Cardiac muscle cell (in vitro differentiated cells and primary cell): ENCODE results near the gene TBC1D3I. TPM values are rescaled to one million over a fixed set of nuclear protein-coding genes. Genes with fewer than 3 reads are reported as not detected.
"Not testable (repeated sequence)": the region's sequence is repeated elsewhere in the genome, so short reads cannot be mapped to it uniquely, and the experiment has no call there.

Experiments
- DNase-seq, 2 donors: peaks; one replicate each; pipeline versions ENCODE4 v3.0.0 to v3.0.0-alpha.2; 2010 to 2017; ENCODE audit warnings: low read depth in 1 of 2, low spot score in 1 of 2
- H3K27ac ChIP-seq: fragments of 200-600 bp; sonication (generic); 2 replicates; pipeline ENCODE4 v1.5.1; 2016
- H3K27me3 ChIP-seq: fragments of 200-600 bp; sonication (generic); 2 replicates; pipeline ENCODE4 v1.6.0; 2016; ENCODE audit warnings: control low read depth
- H3K36me3 ChIP-seq: fragments of 200-600 bp; sonication (generic); 2 replicates; pipeline ENCODE4 v1.5.1; 2016; ENCODE audit warnings: control low read depth
- H3K4me1 ChIP-seq: fragments of 200-600 bp; sonication (generic); 2 replicates; pipeline ENCODE4 v1.8.1; 2017; ENCODE audit warnings: low read depth, mild to moderate bottlenecking, mixed run types
- H3K4me3 ChIP-seq: fragments of 200-600 bp; sonication (generic); 2 replicates; pipeline ENCODE4 v1.5.1; 2016; ENCODE audit warnings: mild to moderate bottlenecking
- H3K9me3 ChIP-seq: fragments of 200-600 bp; sonication (generic); 2 replicates; pipeline ENCODE4 v1.5.1; 2017; ENCODE audit warnings: low read depth, mild to moderate bottlenecking, control low read depth
- polyA plus RNA-seq: library from polyadenylated mRNA; unstranded; fragments of >200 nt; fragmentation: Nextera tagmentation; extraction: Ambion mirVana; gene quantifications from 2 replicates; pipeline ENCODE4 v1.2.1, GENCODE V29; 2016
- total RNA-seq: library from RNA; depleted of rRNA; stranded (reverse); fragments of >200 nt; gene quantifications from 2 replicates; pipeline ENCODE4 v1.2.3, GENCODE V29; 2016
- TF ChIP-seq, protein P1 (sequence below): IDR thresholded peaks from 2 replicates; pipeline ENCODE4 v1.5.1; 2012; ENCODE audit warnings: low read depth, mild to moderate bottlenecking, low read length

The TBC1D3I gene
- total and polyA plus RNA-seq, 2 experiments from 2014 or later: not detected

- TF ChIP-seq, protein P1, sequence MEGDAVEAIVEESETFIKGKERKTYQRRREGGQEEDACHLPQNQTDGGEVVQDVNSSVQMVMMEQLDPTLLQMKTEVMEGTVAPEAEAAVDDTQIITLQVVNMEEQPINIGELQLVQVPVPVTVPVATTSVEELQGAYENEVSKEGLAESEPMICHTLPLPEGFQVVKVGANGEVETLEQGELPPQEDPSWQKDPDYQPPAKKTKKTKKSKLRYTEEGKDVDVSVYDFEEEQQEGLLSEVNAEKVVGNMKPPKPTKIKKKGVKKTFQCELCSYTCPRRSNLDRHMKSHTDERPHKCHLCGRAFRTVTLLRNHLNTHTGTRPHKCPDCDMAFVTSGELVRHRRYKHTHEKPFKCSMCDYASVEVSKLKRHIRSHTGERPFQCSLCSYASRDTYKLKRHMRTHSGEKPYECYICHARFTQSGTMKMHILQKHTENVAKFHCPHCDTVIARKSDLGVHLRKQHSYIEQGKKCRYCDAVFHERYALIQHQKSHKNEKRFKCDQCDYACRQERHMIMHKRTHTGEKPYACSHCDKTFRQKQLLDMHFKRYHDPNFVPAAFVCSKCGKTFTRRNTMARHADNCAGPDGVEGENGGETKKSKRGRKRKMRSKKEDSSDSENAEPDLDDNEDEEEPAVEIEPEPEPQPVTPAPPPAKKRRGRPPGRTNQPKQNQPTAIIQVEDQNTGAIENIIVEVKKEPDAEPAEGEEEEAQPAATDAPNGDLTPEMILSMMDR: no peak
- DNase-seq: no peak
- H3K27me3 ChIP-seq: no peaks in the 10 kb centered on the region
- H3K4me3 ChIP-seq: no peak overlapping the region
- H3K9me3 ChIP-seq: no peaks in the 10 kb centered on the region
- H3K36me3 ChIP-seq: no peaks in the 10 kb centered on the region
- H3K27ac ChIP-seq: no peak overlapping the region
- H3K4me1 ChIP-seq: no peaks in the 10 kb centered on the region
These were observed 49.5 kb downstream of the TBC1D3I start for GRCh38 chr17:36214918-36215317.

DNA sequence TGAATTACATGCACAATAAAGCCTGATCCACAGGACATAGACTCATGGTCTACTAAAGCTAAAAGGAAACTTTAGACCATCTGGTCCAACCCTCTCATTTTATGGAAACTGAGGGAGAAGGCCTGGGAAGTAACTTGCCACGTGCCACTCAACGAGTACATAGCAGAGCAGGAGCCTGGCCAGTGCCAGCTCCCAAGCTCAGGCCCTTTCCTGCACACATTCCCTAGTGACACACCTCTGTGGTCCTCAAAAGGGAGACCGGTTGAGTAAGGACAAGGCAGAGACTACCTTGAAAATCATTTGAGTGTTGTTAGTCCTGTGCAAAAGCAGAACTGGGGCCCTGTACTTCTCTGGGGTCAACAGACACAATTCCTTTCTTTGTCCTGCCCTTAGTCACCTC is 50.7 kb downstream of the TBC1D3I start:
- Histone ChIP-seq H3K9me3 (no peaks in the 10 kb centered on the region), H3K27me3 (no peaks in the 10 kb centered on the region), H3K4me1 (no peaks in the 10 kb centered on the region), H3K27ac (no peak overlapping the region), H3K36me3 (no peaks in the 10 kb centered on the region), H3K4me3 (no peak overlapping the region)
- no peak for DNase-seq
- TF ChIP-seq, protein P1: no peak

GRCh38 chr17:36212966-36213365 is 51.4 kb downstream of the TBC1D3I start:
- no peaks in the 10 kb centered on the region for H3K4me1 ChIP-seq
- no peaks in the 10 kb centered on the region for H3K36me3 ChIP-seq
- no peak overlapping the region for H3K4me3 ChIP-seq
- H3K27ac ChIP-seq: no peak overlapping the region
- no peaks in the 10 kb centered on the region for H3K9me3 ChIP-seq
- H3K27me3 ChIP-seq: no peaks in the 10 kb centered on the region
- TF ChIP-seq, protein P1: no peak
- DNase-seq: no peak

GRCh38 chr17:36212272-36212605 is 52.1 kb downstream of the TBC1D3I start:
- H3K4me3 ChIP-seq: no peak overlapping the region
- TF ChIP-seq, protein P1: no peak
- no peak for DNase-seq
- H3K4me1 ChIP-seq: no peaks in the 10 kb centered on the region
- no peaks in the 10 kb centered on the region for H3K36me3 ChIP-seq
- H3K27me3 ChIP-seq: no peaks in the 10 kb centered on the region
- H3K9me3 ChIP-seq: no peaks in the 10 kb centered on the region
- H3K27ac ChIP-seq: no peak overlapping the region

GRCh38 chr17:36211484-36212271 is 52.7 kb downstream of the TBC1D3I start:
- H3K4me3 ChIP-seq, H3K36me3 ChIP-seq, H3K9me3 ChIP-seq, H3K27me3 ChIP-seq, DNase-seq, H3K27ac ChIP-seq, H3K4me1 ChIP-seq: not testable (repeated sequence)

DNA sequence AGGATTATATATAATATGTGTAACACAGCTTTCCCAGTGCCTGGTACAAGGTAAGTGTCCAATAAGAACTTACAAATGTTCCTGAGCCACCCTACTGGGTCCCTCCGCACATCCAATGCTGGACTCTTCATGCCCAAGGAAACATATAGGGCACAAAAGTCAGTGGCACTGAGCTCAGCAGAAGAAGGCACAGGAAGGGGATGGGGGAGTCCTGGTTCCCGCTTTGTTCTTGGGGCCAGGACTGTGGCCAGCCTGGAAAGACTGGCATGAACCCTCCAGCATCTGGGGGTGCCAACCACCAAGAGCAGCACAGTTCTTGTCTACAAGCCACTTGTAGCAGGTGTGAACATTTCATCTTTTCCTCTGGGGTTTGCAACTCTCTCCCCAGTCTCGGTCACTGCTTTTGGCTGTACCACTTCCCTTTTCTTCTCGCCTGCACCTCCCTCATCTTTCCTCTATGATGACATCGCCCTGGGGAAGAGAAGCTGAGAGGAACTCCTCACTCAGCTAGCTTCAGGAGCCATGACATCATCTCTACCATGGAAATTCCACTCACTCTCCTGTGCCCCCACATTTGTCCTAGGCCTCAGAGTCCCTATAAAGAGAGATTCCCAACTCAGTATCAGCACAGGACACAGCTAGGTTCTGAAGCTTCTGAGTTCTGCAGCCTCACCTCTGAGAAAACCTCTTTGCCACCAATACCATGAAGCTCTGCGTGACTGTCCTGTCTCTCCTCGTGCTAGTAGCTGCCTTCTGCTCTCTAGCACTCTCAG is 53.7 kb downstream of the TBC1D3I start, which contains the start of gene CCL4L2:
Gene CCL4L2 (plus strand): TSS at position 625 of the 773 bp plus-strand sequence.
- DNase-seq, H3K9me3 ChIP-seq, H3K27me3 ChIP-seq, H3K36me3 ChIP-seq, H3K4me3 ChIP-seq, H3K4me1 ChIP-seq, H3K27ac ChIP-seq: not testable (repeated sequence)
